GM19238 (cell line): ENCODE measurements around the gene MAP3K7.
"Not testable (repeated sequence)": the region's sequence is repeated elsewhere in the genome, so short reads cannot be mapped to it uniquely, and the experiment has no call there.

Experiments used
- DNase-seq: peaks from one replicate; pipeline ENCODE4 v3.0.0; 2011; ENCODE audit warnings: low spot score; ENCODE audit not compliant: insufficient read length

MAP3K7 gene

DNA sequence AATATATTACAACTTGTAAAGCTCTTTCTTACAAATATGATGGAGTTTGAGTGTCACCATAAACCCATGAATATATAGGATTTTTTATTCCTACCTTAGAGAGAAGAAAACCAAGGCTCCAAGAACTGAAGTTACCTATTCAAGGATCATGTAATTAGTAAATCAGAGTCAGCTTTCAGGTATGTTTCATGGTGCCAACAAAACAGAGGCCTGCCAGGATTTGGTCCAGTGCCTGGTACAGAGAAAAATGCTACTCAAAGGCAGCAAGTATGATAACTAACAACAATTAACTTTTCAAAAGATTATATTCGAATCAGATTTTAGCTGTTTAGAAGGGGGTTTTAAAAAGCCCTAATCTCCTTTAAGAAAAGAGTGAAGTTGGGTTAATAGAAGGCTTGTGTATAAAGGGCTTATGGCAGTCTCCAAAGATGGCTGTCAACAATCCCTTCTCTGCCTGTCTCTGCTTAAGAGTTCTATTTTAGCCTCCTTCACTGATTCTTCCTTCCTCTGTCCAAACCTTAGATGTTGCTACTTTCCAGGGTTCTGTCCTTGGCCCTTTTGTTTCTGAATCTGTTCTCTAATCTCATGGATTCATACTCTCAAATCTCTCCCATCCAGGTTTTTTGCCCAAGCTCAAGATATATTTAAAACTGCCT lies 7.8 kb downstream of the MAP3K7 start:
- no peak for DNase-seq

- DNase-seq: no peak
These were observed 11.6 kb downstream of the MAP3K7 start for GRCh38 chr6:90575267-90575666.

GRCh38 chr6:90574610-90575009 lies 12.3 kb downstream of the MAP3K7 start:
- DNase-seq: no peak

GRCh38 chr6:90573624-90574023 lies 13.2 kb downstream of the MAP3K7 start:
- DNase-seq: no peak

- DNase-seq: no peak
These were observed 14.0 kb downstream of the MAP3K7 start for GRCh38 chr6:90572856-90573255.

DNA sequence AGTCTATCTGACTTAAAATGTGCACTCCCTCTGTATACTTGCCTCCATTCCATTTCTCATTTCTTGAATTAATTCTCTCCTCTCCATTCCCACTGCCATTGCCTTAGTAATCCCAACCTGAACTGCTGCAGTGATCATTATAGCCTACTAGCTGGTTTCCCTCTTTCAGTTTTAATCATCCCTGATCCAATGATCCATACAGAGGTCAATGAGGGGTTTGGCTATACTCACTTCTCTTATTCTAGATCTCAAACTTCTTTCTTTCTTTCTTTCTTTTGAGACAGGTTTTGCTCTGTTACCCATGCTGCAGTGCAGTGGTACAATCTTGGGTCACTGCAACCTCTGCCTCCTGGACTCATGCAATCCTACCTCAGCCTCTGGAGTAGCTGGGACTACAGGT lies 17.6 kb downstream of the MAP3K7 start:
- DNase-seq: no peak

GRCh38 chr6:90567682-90568081 lies 19.2 kb downstream of the MAP3K7 start:
- DNase-seq: not testable (repeated sequence)

GRCh38 chr6:90562341-90562740 lies 24.5 kb downstream of the MAP3K7 start:
- not testable (repeated sequence) for DNase-seq

- DNase-seq: no peak
These were observed 26.9 kb downstream of the MAP3K7 start for GRCh38 chr6:90559931-90560330.

DNA sequence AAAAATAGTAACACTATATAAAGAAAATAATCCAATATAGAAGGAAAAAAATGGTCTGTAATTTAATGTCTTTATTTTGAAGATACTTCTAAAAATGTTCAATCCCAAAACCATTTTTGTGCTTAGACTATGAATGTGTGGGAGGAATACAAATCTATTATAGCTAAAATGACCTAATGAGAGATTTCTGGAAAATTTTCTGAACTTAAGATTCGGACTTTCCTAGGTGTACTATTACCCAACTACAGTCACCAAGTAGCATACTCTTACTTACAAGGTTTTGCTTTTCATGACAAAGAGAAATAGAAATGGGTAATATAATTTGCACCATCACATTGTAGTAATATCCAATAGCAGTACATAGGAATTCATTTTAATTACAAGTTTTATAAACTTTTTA lies 29.9 kb downstream of the MAP3K7 start:
- DNase-seq: no peak

- no peak for DNase-seq
These were observed 38.9 kb downstream of the MAP3K7 start for GRCh38 chr6:90547991-90548390.

DNA sequence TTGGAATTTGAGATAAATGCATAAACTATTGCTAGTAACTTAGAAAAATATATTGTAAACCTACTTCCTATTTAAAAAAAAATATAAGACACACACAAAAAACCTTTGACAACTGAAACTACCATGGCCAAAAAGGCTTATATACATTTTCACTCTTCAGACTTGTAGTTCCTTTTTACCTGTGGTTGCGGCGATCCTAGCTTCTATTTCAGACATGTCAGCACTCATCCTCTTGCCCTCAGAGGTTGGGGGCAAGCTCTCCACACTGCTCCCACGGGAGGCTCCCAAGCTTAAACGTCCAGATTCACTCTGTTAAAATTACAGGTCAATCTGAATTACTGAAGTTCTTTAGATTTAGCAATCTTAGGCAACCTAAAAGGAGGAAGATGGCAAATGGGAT lies 39.8 kb downstream of the MAP3K7 start:
- no peak for DNase-seq

DNA sequence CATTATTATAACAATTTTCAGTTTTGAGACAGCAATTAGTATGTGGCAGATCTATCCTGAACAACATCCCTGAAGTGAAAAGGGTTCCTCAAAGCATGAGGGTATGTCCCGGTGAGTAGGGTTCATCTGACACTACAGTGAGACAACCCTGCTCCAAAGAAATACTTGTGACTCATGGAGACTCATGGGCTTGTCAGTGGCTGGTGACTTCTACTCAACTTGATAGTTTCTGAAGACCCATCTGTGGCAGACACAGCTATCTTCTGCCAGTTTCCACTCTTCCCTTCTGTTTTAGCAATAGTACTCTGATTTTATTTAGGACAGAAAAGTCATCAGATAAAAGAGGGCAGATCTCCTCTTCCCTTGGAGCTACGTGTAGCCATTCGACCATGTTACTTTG lies 41.4 kb downstream of the MAP3K7 start:
- no peak for DNase-seq

- no peak for DNase-seq
These were observed 42.1 kb downstream of the MAP3K7 start for GRCh38 chr6:90544741-90545140.

- no peak for DNase-seq
These were observed 42.8 kb downstream of the MAP3K7 start for GRCh38 chr6:90544081-90544480.

DNA sequence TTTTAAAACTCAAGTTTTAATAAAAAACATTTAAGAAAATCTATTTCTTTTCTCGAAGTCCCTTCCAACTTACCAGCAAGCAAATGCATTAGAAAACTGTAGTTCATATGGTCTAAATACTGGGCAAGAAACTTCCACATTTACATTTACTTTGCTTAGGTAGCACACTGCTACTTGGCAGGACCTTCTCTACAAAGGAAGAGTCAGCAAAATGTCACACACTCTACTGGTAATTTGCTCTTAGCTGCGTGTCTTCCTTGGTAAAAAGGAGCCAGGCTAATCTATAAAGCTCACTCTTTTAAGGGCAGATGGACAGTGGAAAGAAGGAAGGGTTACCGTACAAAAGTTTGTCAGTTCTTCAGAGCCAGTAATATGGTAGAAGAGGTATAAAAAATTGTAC lies 45.7 kb downstream of the MAP3K7 start:
- no peak for DNase-seq

DNA sequence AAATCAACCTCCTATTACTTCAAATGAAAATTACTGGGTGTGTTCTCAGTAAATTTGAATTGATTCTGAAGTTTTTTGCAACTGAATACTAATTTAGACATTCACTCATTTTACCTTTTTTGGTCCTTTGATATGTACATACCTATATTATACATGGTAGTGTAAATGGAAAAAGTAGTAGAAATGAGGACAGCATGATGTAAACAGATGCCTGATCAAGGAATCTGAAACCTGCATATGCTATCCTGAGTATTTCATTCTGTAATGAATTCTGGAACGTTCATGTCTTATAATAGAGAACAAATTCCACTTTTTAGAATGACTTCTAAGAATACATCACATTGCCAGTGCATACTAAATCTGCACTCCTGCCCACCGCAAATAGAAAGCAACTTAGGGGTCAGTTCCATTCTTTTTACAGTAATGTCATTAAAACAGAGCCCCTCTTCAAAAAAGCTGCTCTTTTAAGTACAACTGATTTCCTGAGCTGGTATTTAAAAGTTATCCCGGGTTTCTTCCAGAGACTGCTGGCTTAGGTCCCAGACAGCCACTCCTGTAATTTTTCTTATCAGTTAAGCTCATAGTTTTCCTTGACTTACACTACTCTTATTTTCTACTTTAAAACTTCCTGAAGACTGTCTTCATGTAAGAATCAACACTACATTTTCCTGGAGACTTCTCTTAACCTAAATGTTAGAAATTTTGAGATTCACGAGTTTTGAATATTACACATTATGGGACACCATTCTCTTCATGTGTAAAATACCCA lies 48.4 kb downstream of the MAP3K7 start:
- no peak for DNase-seq

DNA sequence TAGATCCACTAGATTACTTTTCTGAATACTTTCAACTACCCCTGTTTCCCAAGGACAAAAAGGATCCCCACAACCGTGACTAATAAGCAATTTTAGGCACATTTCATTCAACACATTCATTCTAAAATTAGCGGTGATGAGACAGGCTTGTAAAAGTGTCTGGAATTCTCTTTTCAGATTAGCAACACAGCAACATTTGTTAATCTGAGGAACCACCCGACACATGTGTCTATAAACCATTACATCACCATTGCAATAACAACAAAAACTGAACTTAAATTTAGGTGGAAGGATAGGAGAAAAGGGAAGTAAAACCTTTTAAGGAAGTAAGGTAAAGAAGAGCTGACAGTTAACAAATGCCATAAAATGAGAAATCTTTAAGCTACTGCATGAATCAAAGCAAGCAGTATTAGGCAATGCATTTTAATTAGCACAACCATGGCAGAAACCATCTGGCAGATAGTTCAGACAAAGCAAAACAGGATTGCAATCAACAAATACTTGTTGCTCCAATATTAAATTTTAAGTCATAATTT lies 49.1 kb downstream of the MAP3K7 start:
- no peak for DNase-seq

DNA sequence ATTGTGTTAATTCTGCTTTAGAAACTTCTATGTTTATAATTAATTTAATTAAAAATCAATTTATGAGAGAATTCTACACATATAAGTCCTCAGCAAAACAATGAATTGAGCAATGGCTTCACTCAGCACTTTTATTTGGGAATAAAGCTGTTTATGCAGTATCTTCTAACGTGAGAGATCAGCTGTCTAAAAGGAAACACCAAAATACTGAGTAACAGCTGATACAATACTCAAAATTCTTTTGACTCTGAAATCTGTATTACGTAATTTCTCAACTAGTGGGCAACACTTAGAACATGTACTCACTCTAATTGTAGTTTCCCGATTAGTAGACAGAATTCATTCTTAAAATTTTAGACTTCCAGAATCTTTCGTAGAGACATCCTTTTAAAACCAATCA lies 49.8 kb downstream of the MAP3K7 start:
- no peak for DNase-seq

DNA sequence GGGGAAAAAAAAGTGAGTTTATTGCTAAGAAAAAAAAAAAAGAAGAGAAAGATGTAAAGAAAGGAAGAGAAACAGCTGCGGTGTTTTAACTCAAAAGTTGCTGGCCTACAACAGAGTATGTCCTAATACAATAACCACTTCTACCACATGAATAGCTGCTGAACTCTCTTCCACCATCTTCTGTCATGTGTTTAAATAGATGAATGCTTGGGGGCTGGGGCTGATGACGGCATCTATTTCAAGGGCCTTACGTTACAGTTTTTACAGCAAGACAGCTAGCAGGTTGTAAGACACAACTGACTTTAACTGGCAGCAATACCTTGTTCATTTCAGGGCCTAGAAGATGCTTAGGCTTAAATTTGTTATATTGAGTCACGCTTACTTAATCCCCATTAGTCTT lies 50.4 kb downstream of the MAP3K7 start:
- no peak for DNase-seq

GRCh38 chr6:90534337-90535025 lies 52.4 kb downstream of the MAP3K7 start:
- no peak for DNase-seq

DNA sequence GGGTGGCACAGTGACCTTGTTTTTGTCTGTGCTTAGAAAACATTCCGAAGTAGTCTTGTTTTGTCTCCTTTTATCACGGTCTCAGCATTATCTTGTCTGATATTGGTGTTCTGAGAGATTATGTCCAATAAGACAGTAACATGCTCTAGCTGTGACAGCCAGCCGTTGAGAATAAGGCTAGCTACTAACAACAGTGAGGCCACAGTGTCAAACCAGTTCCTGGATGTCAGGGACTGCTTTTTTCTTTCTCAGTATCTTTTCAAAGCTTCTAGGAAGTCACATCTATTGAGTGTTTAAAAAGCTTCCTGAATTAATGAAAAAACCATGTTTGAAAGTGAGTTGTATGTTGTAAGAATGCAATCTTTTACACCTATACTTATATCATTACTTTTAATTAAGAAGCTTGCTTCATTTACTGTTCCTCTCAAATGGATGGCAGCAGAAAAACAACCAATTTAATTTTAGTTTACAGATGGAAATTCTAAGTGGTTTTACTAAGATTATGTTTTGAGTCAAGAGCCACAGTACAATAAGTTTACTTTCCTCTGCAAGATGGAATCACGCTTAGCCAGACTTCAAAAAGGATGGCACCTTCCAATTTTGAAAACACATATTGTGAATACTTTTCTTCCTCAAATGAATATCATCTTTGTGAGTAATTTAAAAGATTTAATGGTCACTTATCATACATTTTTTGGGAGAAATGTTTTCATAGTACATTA lies 53.1 kb downstream of the MAP3K7 start:
- no peak for DNase-seq
